Cardiac septum (tissue), 1 donor: ENCODE results near the gene DELE1. TPM values are rescaled to one million over a fixed set of nuclear protein-coding genes. Genes with fewer than 3 reads are reported as not detected.

Experiments
- DNase-seq: peaks from one replicate; pipeline ENCODE4 v3.0.0-alpha.2; 2020; ENCODE audit warnings: low spot score
- intact Hi-C: fragments of 100-400 bp; cut with DNase I; formaldehyde crosslinking; loops from one replicate; pipeline ENCODE4 v1.14.0; 2022
- total RNA-seq: library from RNA; stranded (reverse); fragmentation: NEBNext Ultra II Directional; extraction: Animal tissue kit (Norgen Biotek cat#: 25700); gene quantifications from one replicate; pipeline ENCODE4 v1.2.1, GENCODE V29; 2021
- donor health status: DM: no; HTN: no; CAD: no.

Gene DELE1
- total RNA-seq, 1 donor from 2014 or later: 115 TPM

- intact Hi-C loops: no loop called here
- no peak for DNase-seq
Measured at GRCh38 chr5:141969783-141970771, 46.4 kb downstream of the DELE1 start.

GRCh38 chr5:141973871-141974595, 50.4 kb downstream of the DELE1 start:
- intact Hi-C loops: no loop called here
- DNase-seq: no peak

- intact Hi-C loops: no loop called here
- no peak for DNase-seq
Measured at GRCh38 chr5:141976176-141976575, 52.5 kb downstream of the DELE1 start.

GRCh38 chr5:141978389-141978788, 54.7 kb downstream of the DELE1 start:
- DNase-seq: no peak
- intact Hi-C loops: no loop called here

- DNase-seq: no peak
Measured at GRCh38 chr5:141982626-141983025, 59.0 kb downstream of the DELE1 start.

GRCh38 chr5:141986072-141986471, 62.4 kb downstream of the DELE1 start:
- intact Hi-C loops: no loop called here
- DNase-seq: no peak

More at GRCh38 chr5:141982626-141983025, 59.0 kb downstream of the DELE1 start:
- intact Hi-C loops: no loop called here

GRCh38 chr5:141989720-141990119, 66.0 kb downstream of the DELE1 start:
- DNase-seq: no peak
- intact Hi-C loops: loop anchor here (2.0 kb wide), 1 partner anchor 153 kb away; no protein-coding TSS in a partner anchor

Other genes starting within 250 kb of the DELE1 start
- gene ARAP3, start 241.6 kb upstream of the DELE1 start, total RNA-seq: 22.9 TPM
- 16.9 TPM for gene PCDH1, start 45.5 kb upstream of the DELE1 start, total RNA-seq
- 4.9 TPM for gene PCDH12, start 34.3 kb downstream of the DELE1 start, total RNA-seq
- 104 TPM for gene RNF14, start 45.2 kb downstream of the DELE1 start, total RNA-seq
- 17.3 TPM for gene GNPDA1, start 89.2 kb downstream of the DELE1 start, total RNA-seq
- 58.8 TPM for gene NDFIP1, start 184.9 kb downstream of the DELE1 start, total RNA-seq